Endothelial cell of umbilical vein (primary cell): ENCODE results near the gene GLP2R. TPM values are rescaled to one million over a fixed set of nuclear protein-coding genes. Genes with fewer than 3 reads are reported as not detected.

Experiments
- BruUV-seq: library from RNA; stranded (reverse); fragments of 400-500 nt; replicated peaks from 2 replicates; lab custom pipeline; 2021; lab: Mats Ljungman, UMichigan
- CTCF ChIA-PET: fragments of 300-600, 350-600 bp; sonication (Branson Sonifier 250); formaldehyde crosslinking; loops from one replicate; lab custom pipeline; 2021; ENCODE audit warnings: antibody characterized with exemption, inconsistent platforms; lab: Charles Lee
- POLR2A ChIA-PET: fragments of 300-600, 350-600 bp; sonication (Branson Sonifier 250); formaldehyde crosslinking; loops from one replicate; lab custom pipeline; 2021; ENCODE audit warnings: antibody characterized with exemption, inconsistent platforms; lab: Charles Lee
- DNase-seq: peaks from one replicate; pipeline ENCODE4 v3.0.0-alpha.2; 2011; ENCODE audit warnings: low read depth, low spot score
- FAIRE-seq: peaks from 2 replicates; lab custom pipeline; 2011; peaks lifted over from hg19 to GRCh38; lab: Jason Lieb, UNC
- H2AFZ ChIP-seq: 2 replicates; pipeline ENCODE4 v1.6.0; 2012; ENCODE audit warnings: low read depth, low read length, control low read depth, inconsistent platforms
- H3K27ac ChIP-seq: 2 replicates; pipeline ENCODE4 v1.5.1; 2011; ENCODE audit warnings: low read depth, mild to moderate bottlenecking, control low read depth, low read length, moderate library complexity; ENCODE audit not compliant: insufficient read depth
- H3K27me3 ChIP-seq, 2 experiments: 2 replicates each; pipeline versions ENCODE4 v1.6.0 to v1.6.1; 2011; ENCODE audit warnings: low read length in 2 of 2, mixed read lengths in 1 of 2; ENCODE audit not compliant: control insufficient read depth in 2 of 2, insufficient read depth in 2 of 2
- H3K36me3 ChIP-seq, 2 experiments: 2 replicates in 1 of 2; 3 replicates in 1 of 2; pipeline ENCODE4 v1.5.1; 2011; ENCODE audit warnings: low read length in 2 of 2, mild to moderate bottlenecking in 1 of 2, moderate library complexity in 1 of 2; ENCODE audit not compliant: control insufficient read depth in 2 of 2, insufficient read depth in 2 of 2; ENCODE audit errors: extremely low read depth in 1 of 2
- H3K4me1 ChIP-seq: 3 replicates; pipeline ENCODE4 v1.5.1; 2011; ENCODE audit warnings: mild to moderate bottlenecking, low read length; ENCODE audit not compliant: control insufficient read depth, insufficient read depth; ENCODE audit errors: extremely low read depth
- H3K4me2 ChIP-seq: 2 replicates; pipeline ENCODE4 v1.6.1; 2011; ENCODE audit warnings: low read length, control low read depth, mixed read lengths; ENCODE audit not compliant: insufficient read depth
- H3K4me3 ChIP-seq, 3 experiments: fragments of 200-600 bp in 1 of 3; sonication (generic), shearing (Covaris generic) in 1 of 3; replicated peaks in 1 of 3; 2 replicates each; pipeline ENCODE4 v1.5.1; 2011 to 2016; ENCODE audit warnings: control low read depth in 3 of 3, low read length in 3 of 3, mild to moderate bottlenecking in 2 of 3, inconsistent platforms in 1 of 3, low read depth in 1 of 3, moderate library complexity in 1 of 3; ENCODE audit not compliant: insufficient read depth in 1 of 3
- H3K79me2 ChIP-seq: 2 replicates; pipeline ENCODE4 v1.6.0; 2012; ENCODE audit warnings: low read length, inconsistent platforms; ENCODE audit not compliant: control insufficient read depth, insufficient read depth
- H3K9ac ChIP-seq: replicated peaks from 2 replicates; pipeline ENCODE3; 2011; ENCODE audit warnings: low read length, control low read depth; ENCODE audit not compliant: insufficient read depth; ENCODE audit errors: extremely low read depth
- H3K9me1 ChIP-seq: replicated peaks from 3 replicates; pipeline ENCODE4 v1.6.0; 2011; ENCODE audit warnings: mild to moderate bottlenecking, low read length; ENCODE audit not compliant: control insufficient read depth, insufficient read depth; ENCODE audit errors: extremely low read depth
- H3K9me3 ChIP-seq: replicated peaks from 2 replicates; pipeline ENCODE4 v1.5.1; 2012; ENCODE audit warnings: low read length, inconsistent platforms; ENCODE audit not compliant: control insufficient read depth, insufficient read depth
- H4K20me1 ChIP-seq: replicated peaks from 2 replicates; pipeline ENCODE3; 2011; ENCODE audit warnings: mild to moderate bottlenecking, low read length; ENCODE audit not compliant: control insufficient read depth, insufficient read depth; ENCODE audit errors: extremely low read depth
- EZH2 ChIP-seq: IDR thresholded peaks from 2 replicates; pipeline ENCODE4 v1.6.1; 2012; ENCODE audit warnings: borderline replicate concordance, low read depth, mild to moderate bottlenecking, moderate library complexity, low read length, inconsistent platforms; ENCODE audit not compliant: severe bottlenecking
- MYC ChIP-seq: IDR thresholded peaks from one replicate; pipeline ENCODE4 v1.6.1; 2011; ENCODE audit warnings: mild to moderate bottlenecking, low read depth, low read length
- POLR2AphosphoS5 ChIP-seq: IDR thresholded peaks from 2 replicates; pipeline ENCODE4 v1.6.1; 2012; ENCODE audit warnings: low read depth, mild to moderate bottlenecking, control low read depth, low read length, moderate library complexity; ENCODE audit not compliant: insufficient read depth
- dilution Hi-C: fragments of 300-500 bp; cut with MboI; formaldehyde crosslinking; loops from one replicate; pipeline ENCODE4 v1.15.0; 2019; ENCODE audit warnings: low sequenced_read_pairs; ENCODE audit not compliant: extremely low pct_ligation_motif_present
- intact Hi-C: fragments of 100-400 bp; cut with micrococcal nuclease; formaldehyde crosslinking; loops from one replicate; pipeline ENCODE4 v1.10.0; 2022
- polyA plus RNA-seq, 4 experiments: library from polyadenylated mRNA; depleted of rRNA in 3 of 4; stranded (reverse) in 3 of 4; unstranded in 1 of 4; fragments of >200 nt; gene quantifications; 2 replicates each; pipeline versions ENCODE4 v1.2.1 to v1.2.3, GENCODE V29; 2011 to 2012; ENCODE audit warnings: missing spikeins in 1 of 4
- total RNA-seq: library from RNA; stranded (reverse); gene quantifications from 2 replicates; pipeline ENCODE4 v1.2.3, GENCODE V29; 2021

Gene GLP2R
- total and polyA plus RNA-seq, 2 donors (not counting 3 experiments of a cell fraction or from before 2014, with no cell fraction given): not detected

DNA sequence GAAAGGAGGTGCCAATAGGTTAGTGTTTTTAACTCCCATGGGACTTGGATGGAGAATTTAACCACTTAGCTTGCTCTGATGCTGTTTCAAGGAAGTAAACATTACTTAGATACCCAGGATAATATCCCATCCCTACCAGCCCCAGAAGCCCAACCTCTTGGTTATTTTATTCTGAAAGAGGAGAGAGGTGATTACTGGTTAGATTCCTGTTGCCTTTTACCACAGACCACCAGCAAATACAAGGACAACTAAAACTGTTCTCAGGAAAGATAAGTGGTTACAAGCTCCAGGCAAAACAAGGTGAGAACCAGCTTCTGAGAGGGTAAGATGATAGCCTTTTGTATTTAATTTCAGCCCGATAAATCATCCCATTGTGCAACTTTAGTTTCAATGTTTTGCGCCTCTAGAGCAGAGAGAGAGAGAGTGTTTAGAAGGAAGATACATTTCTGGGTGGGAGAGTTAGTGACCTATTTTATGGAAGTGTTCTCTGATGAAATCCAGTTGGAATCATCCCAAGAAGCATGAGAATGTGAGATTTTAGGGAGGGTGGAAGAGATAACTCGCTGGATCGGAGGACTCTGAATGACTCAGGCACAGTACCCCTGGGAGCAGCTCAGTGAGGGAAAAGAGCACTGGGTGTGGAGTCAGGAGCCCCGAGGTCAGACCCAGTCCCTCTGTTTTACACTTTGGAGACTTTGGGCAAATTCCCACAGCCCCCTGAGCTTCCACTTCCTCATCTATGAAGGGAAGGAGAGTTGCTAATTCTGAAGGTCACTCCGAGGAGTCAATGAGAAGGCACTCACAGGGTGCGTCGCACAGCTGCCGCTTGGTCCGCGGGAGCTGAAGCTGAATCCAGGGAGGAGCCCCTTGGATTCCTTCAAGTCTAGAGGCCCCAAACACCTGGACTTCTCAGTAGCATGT is 12.1 kb downstream of the GLP2R start:
- CTCF ChIA-PET: no interaction called here
- POLR2A ChIA-PET: no interaction called here
- no TSS peak for BruUV-seq

DNA sequence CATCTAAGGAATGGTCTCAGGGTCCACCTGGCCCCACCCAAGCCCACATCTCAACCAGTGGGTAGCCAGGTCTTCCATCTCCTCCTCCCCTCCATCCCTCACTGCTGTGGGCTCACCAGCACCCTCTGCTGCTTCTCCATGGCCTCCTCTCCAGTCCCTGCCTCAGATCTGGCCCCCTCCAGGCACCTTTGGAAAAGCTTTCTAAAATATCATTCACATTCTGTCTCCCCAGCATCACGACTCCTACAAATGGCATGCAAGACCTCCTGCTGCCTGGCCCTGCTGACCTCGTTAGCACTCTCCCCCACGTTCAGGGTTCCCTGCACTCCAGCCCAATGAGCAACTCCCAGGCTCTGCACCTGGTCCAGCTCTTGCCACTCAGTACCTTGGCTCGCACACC is 13.7 kb downstream of the GLP2R start:
- Histone ChIP-seq H3K9ac (no peak overlapping the region), H3K9me1 (no peaks in the 10 kb centered on the region), H3K4me2 (no peak overlapping the region), H3K9me3 (peaks cover 9% of the 10 kb centered on the region), H4K20me1 (no peaks in the 10 kb centered on the region), H3K36me3 (no peaks in the 10 kb centered on the region), H3K79me2 (no peaks in the 10 kb centered on the region), H3K4me1 (no peaks in the 10 kb centered on the region), H3K4me3 (no peak overlapping the region), H3K27me3 (no peaks in the 10 kb centered on the region), H2AFZ (no peak overlapping the region), H3K27ac (no peak overlapping the region)
- FAIRE-seq (no peak), DNase-seq (no peak)
- CTCF ChIA-PET: no interaction called here
- TF ChIP-seq EZH2 (no peak), MYC (no peak), POLR2AphosphoS5 (no peak)
- dilution Hi-C loops: no loop called here
- intact Hi-C loops: no loop called here
- POLR2A ChIA-PET: no interaction called here
- BruUV-seq: no TSS peak

More for the DNA sequence above, 12.1 kb downstream of the GLP2R start:
- Histone ChIP-seq H4K20me1 (no peaks in the 10 kb centered on the region), H3K9ac (no peak overlapping the region), H3K79me2 (no peaks in the 10 kb centered on the region), H3K4me3 (no peak overlapping the region), H3K9me3 (peaks cover 6% of the 10 kb centered on the region), H3K36me3 (no peaks in the 10 kb centered on the region), H2AFZ (no peak overlapping the region), H3K4me2 (no peak overlapping the region), H3K27ac (no peak overlapping the region), H3K27me3 (no peaks in the 10 kb centered on the region), H3K4me1 (no peaks in the 10 kb centered on the region), H3K9me1 (no peaks in the 10 kb centered on the region)
- TF ChIP-seq EZH2: no peak
- intact Hi-C loops: no loop called here
- FAIRE-seq (no peak), DNase-seq (no peak)
- dilution Hi-C loops: no loop called here
